Subcutaneous preadipocyte (primary cell): Measurements from ENCODE around the gene INPP5B. TPM values are rescaled to one million over a fixed set of nuclear protein-coding genes. Genes with fewer than 3 reads are reported as not detected.

Source experiments
- small RNA-seq: library from RNA; depleted of rRNA; stranded (forward); fragments of <200 nt; gene quantifications from one replicate; pipeline ENCODE3, GENCODE V24; 2012
- total RNA-seq: library from RNA; depleted of rRNA; stranded (reverse); fragments of >200 nt; gene quantifications from 2 replicates; pipeline ENCODE4 v1.2.3, GENCODE V29; 2012

The INPP5B gene
- 22.8 and 34.8 TPM in 2 replicates for total RNA-seq

GRCh38 chr1:37946703-37947360 lies at the start of gene INPP5B:
TSS of gene INPP5B (minus strand) at chr1:37947053. CDS start at chr1:37946308, 745 bp downstream.

DNA sequence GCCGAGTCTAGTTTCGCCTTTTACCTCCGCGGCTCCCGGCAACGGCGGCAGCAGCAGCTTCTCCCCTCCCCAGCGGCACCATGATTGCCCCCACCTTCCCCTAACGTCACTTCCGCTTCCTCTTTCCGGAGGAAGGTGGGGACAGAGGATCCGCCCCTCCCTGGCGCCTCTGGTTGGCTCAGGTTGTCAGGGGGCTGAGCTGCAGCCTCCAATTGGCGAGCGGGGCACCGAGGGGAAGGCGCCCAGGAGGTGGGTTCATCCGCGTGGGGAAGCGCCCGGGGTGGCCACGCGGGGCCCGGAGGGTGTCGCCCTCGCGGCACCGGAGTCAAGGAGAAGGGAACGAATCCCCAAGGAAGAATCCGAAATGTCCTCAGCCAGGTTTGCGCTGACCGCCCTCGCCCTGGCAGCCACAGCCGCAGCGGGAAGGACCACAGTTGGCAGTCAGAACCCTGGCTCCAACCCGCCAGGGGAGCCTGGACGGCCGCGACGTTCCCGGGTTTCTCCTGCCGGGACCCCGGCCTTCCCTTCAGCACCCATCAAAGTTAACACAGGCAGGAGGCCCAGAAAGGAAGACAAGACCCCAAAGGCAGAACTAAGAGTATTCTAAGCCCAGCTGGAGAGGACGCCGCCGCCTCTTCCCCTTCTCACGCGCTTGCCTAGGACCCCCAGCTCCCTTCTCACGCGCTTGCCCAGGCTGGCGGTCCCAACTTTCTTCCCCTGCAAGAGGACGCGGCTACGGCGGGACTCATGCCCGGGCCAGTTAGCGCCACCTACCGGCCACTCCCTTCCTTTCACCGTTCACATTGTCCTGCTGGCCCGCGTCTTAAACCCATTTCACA lies 87.1 kb downstream of the INPP5B start, which contains the start of gene MTF1:
Gene MTF1, minus strand, starts transcription at position 86 of the 839 bp plus-strand sequence. CDS start 1,934 bp downstream, outside the sequence.

Small RNAs within 50 kb of the gene (small RNA-seq; reads per million reads assigned to genes)
- not detected for gene RF00017
- gene RF00092: not detected
- gene RNU6-510P: not detected
- not detected for gene RNU6-584P

Other genes starting within 250 kb of the INPP5B start
- gene EPHA10, start 181.9 kb downstream of the INPP5B start, total RNA-seq: not detected in 2 replicates
- gene MANEAL, start 153.2 kb downstream of the INPP5B start, total RNA-seq: 0.73 and 0.78 TPM in 2 replicates
- 7.2 and 8.1 TPM in 2 replicates for gene C1orf122, start 139.3 kb downstream of the INPP5B start, total RNA-seq
- gene YRDC, start 138.8 kb downstream of the INPP5B start, total RNA-seq: 8.8 and 12.1 TPM in 2 replicates
- 3.3 and 4.1 TPM in 2 replicates for gene MTF1, start 87.5 kb downstream of the INPP5B start, total RNA-seq
- gene SF3A3, start 43.0 kb upstream of the INPP5B start, total RNA-seq: 81.9 and 102 TPM in 2 replicates
- 19.8 and 22.7 TPM in 2 replicates for gene FHL3, start 58.5 kb upstream of the INPP5B start, total RNA-seq
- gene UTP11, start 65.7 kb upstream of the INPP5B start, total RNA-seq: 45.6 and 52.4 TPM in 2 replicates
- under 0.01 TPM in 1 of 2 replicates, not detected in the other for gene POU3F1, start 99.7 kb upstream of the INPP5B start, total RNA-seq